Stimulated activated CD4-positive, alpha-beta T cell treated with anti-CD3 and anti-CD28 coated beads, Interleukin-1b, Interleukin-23, amount 100 ng/mL, for 48 hours (primary cell): Measurements from ENCODE around the gene CCDC3.
"Not testable (repeated sequence)": the region's sequence is repeated elsewhere in the genome, so short reads cannot be mapped to it uniquely, and the experiment has no call there.

Source experiments
- DNase-seq: peaks from one replicate; pipeline ENCODE4 v3.0.0-alpha.2; 2020

Gene CCDC3

DNA sequence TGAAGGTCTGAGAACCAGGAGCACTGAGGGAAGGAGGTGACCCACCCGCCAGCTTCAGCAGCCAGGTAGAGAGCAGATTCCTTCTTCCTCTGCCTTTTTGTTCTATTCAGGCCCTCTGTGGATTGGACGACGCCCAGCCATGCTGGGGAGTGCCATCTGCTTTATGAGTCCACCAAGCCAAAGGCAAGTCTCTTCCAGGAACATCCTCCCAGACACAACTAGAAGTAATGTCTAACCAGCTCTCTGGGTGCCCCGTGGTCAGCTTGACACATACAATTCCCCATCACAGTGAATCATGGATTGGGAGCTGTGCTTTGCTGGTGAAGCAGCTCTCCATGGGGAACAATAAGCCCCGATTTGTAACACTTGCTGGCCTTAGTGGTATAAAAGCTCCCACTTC lies 125.2 kb downstream of the CCDC3 start:
- DNase-seq: no peak

DNA sequence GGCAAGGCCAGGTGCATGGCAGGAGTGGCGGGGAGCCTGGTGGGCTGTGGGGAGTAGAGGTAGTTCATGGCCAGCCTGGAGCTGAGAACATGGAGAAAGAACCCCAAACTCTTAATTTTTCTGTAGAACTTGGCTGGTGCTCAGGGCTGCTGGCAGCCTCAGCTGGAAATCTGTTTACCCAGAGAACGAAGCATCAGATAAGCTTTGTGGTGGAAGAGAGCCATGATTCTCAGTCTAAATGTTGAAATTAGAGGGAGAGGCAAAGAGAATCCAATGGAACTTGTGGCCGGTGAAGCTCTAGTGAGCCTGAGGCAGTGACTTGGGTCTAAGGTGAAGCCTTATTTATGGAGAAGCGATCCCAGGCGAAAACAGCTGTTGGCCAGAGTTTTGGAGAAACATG lies 126.4 kb downstream of the CCDC3 start:
- DNase-seq: no peak

DNA sequence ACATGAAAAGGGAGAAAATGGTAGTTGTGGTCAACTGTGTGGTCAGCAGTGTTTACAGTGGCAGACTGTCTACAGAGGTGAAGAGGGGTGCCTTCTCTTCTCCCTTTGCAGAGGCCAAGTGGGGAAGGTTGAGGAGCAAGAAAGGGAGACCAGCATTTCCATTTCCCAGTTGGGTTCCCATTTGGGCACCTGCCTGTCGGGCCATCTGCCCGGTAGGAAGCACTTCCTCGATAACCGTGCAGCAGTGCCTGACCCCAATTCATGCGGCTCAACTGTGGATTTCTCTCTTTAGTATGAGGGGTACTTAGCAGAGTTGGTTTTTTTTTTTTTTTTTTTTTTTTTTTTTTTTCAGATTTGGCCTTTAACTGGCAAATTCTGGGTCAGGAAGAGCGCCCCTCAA lies 127.0 kb downstream of the CCDC3 start:
- no peak for DNase-seq

DNA sequence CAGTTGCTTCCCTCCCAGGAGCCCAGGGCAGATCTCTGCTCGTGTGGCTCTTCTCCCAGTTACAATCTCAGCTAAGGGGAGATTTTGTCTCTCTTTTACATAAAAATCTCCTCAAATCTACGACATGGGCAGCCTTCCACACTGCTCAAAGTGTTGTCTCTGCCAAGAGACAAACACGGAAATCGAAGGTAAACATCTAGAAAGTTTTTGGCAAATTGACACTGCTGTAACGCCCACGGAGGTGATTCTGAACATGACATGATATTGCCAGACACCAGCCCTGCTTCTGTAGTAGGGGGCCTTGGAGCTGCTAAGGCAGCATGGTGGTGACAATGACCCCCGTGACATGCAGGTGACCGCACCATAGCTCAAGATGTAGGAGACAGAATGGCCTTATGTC lies 128.3 kb downstream of the CCDC3 start:
- no peak for DNase-seq

GRCh38 chr10:12872577-12872976 lies 128.9 kb downstream of the CCDC3 start:
- no peak for DNase-seq

- no peak for DNase-seq
Observed at GRCh38 chr10:12869427-12869826, 132.1 kb downstream of the CCDC3 start.

GRCh38 chr10:12868229-12868628 lies 133.3 kb downstream of the CCDC3 start:
- no peak for DNase-seq

GRCh38 chr10:12865515-12865914 lies 136.0 kb downstream of the CCDC3 start:
- not testable (repeated sequence) for DNase-seq

GRCh38 chr10:12862459-12862858 lies 139.1 kb downstream of the CCDC3 start:
- DNase-seq: no peak

- no peak for DNase-seq
Observed at GRCh38 chr10:12854988-12855387, 146.5 kb downstream of the CCDC3 start.

- DNase-seq: no peak
Observed at GRCh38 chr10:12852687-12853086, 148.8 kb downstream of the CCDC3 start.

- no peak for DNase-seq
Observed at GRCh38 chr10:12849319-12850181, 152.0 kb downstream of the CCDC3 start.

GRCh38 chr10:12848439-12849173 lies 152.9 kb downstream of the CCDC3 start:
- DNase-seq: no peak

DNA sequence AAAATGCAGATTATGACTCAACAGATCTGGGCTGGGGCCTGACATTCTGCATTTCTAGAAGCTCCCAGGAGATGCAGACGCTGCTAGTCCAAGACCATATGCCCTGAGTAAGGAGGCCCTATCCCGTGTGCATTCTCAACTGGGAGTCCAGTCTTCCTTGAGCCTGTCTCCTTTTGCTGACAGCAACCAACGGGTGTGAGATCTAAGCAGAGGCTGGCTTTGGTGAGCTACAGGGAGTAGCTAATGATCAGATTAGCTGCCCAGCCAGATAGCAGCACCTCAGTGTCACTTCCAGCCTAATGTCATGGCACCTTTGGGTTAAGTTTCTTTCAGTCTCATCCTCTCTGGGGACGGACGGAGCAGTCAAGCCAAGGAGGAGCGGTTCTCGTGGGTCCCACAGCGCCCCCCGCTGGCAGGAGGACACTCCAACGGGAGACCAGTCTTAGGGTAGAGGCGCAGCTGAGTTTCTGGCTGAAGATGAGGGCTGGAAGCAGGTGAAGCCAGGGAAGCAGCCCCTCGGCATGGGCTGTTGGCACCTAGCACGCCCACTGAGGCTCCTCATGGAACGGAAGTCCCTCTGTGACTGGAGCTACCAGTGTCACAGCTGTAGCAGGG lies 154.0 kb downstream of the CCDC3 start:
- DNase-seq: peak; percentile 52

GRCh38 chr10:12846718-12847117 lies 154.8 kb downstream of the CCDC3 start:
- DNase-seq: no peak
